Measurements from ENCODE around the gene SNAI3. TPM values are rescaled to one million over a fixed set of nuclear protein-coding genes. Genes with fewer than 3 reads are reported as not detected.

The SNAI3 gene
- total and polyA plus RNA-seq, 2 of the 8 experiments (the other 6 are each of a cell fraction or from before 2014, with no cell fraction given) = 8.5 to 13.3 TPM

GRCh38 chr16:88687676-88688012 is 1.3 kb upstream of the SNAI3 start:
- no peak overlapping the region for H4K5ac ChIP-seq (ENCODE audit: insufficient read length, low read depth, low read length)
- H3K56ac ChIP-seq (replicated peaks; ENCODE audit: insufficient read length, low read depth, low read length) = no peak overlapping the region
- H3K14ac ChIP-seq (ENCODE audit: insufficient read length) = no peak overlapping the region
- no peak overlapping the region for H2AK5ac ChIP-seq (ENCODE audit: low read depth, low read length)
- no peak overlapping the region for H3K9ac ChIP-seq (replicated peaks in 1 of 4; ENCODE audit: extremely low read depth in 1 of 4, low read depth in 3 of 4, low read length in 3 of 4)
- H2BK20ac ChIP-seq (ENCODE audit: low read length) = no peak overlapping the region
- H2BK120ac ChIP-seq (replicated peaks; ENCODE audit: low read depth, low read length) = no peak overlapping the region
- H3K27ac ChIP-seq (ENCODE audit: low read depth, low read length) = no peak overlapping the region
- no peak overlapping the region for H3K4me3 ChIP-seq (ENCODE audit: extremely low read depth in 1 of 4, insufficient read depth in 2 of 4, low read depth in 3 of 4, low read length in 4 of 4)
- H2BK5ac ChIP-seq (ENCODE audit: low read depth, low read length) = 0 out of 2 replicates have a peak overlapping the region, but pooled peaks have one; percentile 35
- H3K79me2 ChIP-seq (ENCODE audit: control insufficient read depth in 1 of 2, insufficient read depth in 2 of 2, low read length in 2 of 2) = no peaks in the 10 kb centered on the region
- no peak overlapping the region for H3K18ac ChIP-seq (ENCODE audit: extremely low read depth, low read length)
- H3K27me3 ChIP-seq (replicated peaks in 1 of 4; ENCODE audit: control insufficient read depth in 3 of 4, extremely low read depth in 1 of 4, insufficient read depth in 3 of 4, low read length in 3 of 4) = peaks cover 0 to 12% (median 9%) of the 10 kb centered on the region in 4 experiments; a peak in 3 of 7 replicates
- 74% methylated on average over 3 of the region's 3 CpGs; no CpG with 5 or more reads in 1 of the 2 experiments for WGBS, 2 experiments (ENCODE audit: extremely low coverage in 1 of 2, insufficient coverage in 1 of 2, insufficient read length in 1 of 2, insufficient replicate concordance in 2 of 2, low coverage in 1 of 2, low lambda C conversion rate in 2 of 2, missing lambda C conversion rate in 1 of 2)
- DNase-seq (ENCODE audit: low read depth in 1 of 2, low spot score in 2 of 2) (no peak), FAIRE-seq (no peak)
- ChIA-PET CTCF (ENCODE audit: partially characterized antibody) (interaction anchor here (0.6 to 5.7 kb wide), 11 partner anchors 11 to 739 kb away, joined by 3 to 87 read pairs (median 4); no protein-coding TSS in a partner anchor), POLR2A (ENCODE audit: partially characterized antibody) (interaction anchor here (1.1 to 2.3 kb wide), 7 partner anchors 10 to 122 kb away, joined by 3 to 8 read pairs (median 4); no protein-coding TSS in a partner anchor)
- no peak overlapping the region for H2BK12ac ChIP-seq (ENCODE audit: low read depth, low read length)
- H3K4ac ChIP-seq (replicated peaks; ENCODE audit: insufficient read length, low read depth, low read length) = no peak overlapping the region
- H3K4me2 ChIP-seq (ENCODE audit: insufficient read depth in 1 of 2, low read depth in 2 of 2, low read length in 2 of 2) = no peak overlapping the region; a peak in 1 of 4 replicates
- no peak overlapping the region for H2AFZ ChIP-seq (ENCODE audit: low read length)
- no peak overlapping the region for H2BK15ac ChIP-seq (ENCODE audit: low read length)
- H4K20me1 ChIP-seq (replicated peaks in 1 of 2; ENCODE audit: control insufficient read depth in 1 of 2, insufficient read depth in 2 of 2, low read length in 2 of 2) = peaks cover 0 to 1% of the 10 kb centered on the region in 2 experiments
- peaks cover 13% of the 10 kb centered on the region; the same call in 1 of the 2 replicates for H3K23me2 ChIP-seq (ENCODE audit: low read depth, low read length)
- no peak overlapping the region for H3K23ac ChIP-seq (ENCODE audit: insufficient read length)
- H4K91ac ChIP-seq (replicated peaks; ENCODE audit: insufficient read length, low read length) = no peak overlapping the region
- H3K79me1 ChIP-seq (ENCODE audit: low read depth, low read length) = no peaks in the 10 kb centered on the region
- no peak overlapping the region for H4K8ac ChIP-seq (ENCODE audit: extremely low read depth, insufficient read depth, low read length)
- H3K9me3 ChIP-seq (ENCODE audit: insufficient read depth in 2 of 2, low read depth in 1 of 2, low read length in 1 of 2) = no peaks in the 10 kb centered on the region
- no peaks in the 10 kb centered on the region for H3K36me3 ChIP-seq (ENCODE audit: control insufficient read depth in 2 of 4, insufficient read depth in 4 of 4, low read length in 3 of 4)
- peaks cover 0 to 8% (median 6%) of the 10 kb centered on the region in 4 experiments; a peak in 6 of 7 replicates for H3K4me1 ChIP-seq (replicated peaks in 1 of 4; ENCODE audit: control insufficient read depth in 3 of 4, insufficient read depth in 4 of 4, low read length in 3 of 4)
- no peak for TF ChIP-seq BRCA1 (IDR thresholded peaks at IDR 0.05; ENCODE audit: low read depth, low read length)
- TF ChIP-seq CREB1 (IDR thresholded peaks at IDR 0.05) = no peak
- no peak for TF ChIP-seq ATF2 (IDR thresholded peaks at IDR 0.05; ENCODE audit: low read length)
- no peak for TF ChIP-seq JUN (IDR thresholded peaks at IDR 0.05; ENCODE audit: low read depth, low read length)
- TF ChIP-seq, protein P1, sequence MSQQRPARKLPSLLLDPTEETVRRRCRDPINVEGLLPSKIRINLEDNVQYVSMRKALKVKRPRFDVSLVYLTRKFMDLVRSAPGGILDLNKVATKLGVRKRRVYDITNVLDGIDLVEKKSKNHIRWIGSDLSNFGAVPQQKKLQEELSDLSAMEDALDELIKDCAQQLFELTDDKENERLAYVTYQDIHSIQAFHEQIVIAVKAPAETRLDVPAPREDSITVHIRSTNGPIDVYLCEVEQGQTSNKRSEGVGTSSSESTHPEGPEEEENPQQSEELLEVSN (IDR thresholded peaks at IDR 0.05) = no peak
- no peak for TF ChIP-seq SIX5 (IDR thresholded peaks at IDR 0.05; ENCODE audit: low read depth, low read length)
- no peak for TF ChIP-seq MAFK (IDR thresholded peaks at IDR 0.05; ENCODE audit: low read depth, low read length)
- TF ChIP-seq EGR1 (IDR thresholded peaks at IDR 0.05; ENCODE audit: borderline replicate concordance, low read depth, low read length) = no peak
- no peak for TF ChIP-seq TBP (IDR thresholded peaks at IDR 0.05; ENCODE audit: low read depth, low read length)

Data from H1 (cell line).